Epithelial cell of proximal tubule (primary cell): Measurements from ENCODE around the gene TMEM41B. TPM values are rescaled to one million over a fixed set of nuclear protein-coding genes. Genes with fewer than 3 reads are reported as not detected.

ENCODE experiments used
- DNase-seq: peaks from one replicate; pipeline ENCODE4 v3.0.0-alpha.2; 2011; ENCODE audit warnings: low read depth
- H3K4me3 ChIP-seq: 2 replicates; pipeline ENCODE4 v1.5.1; 2011; ENCODE audit warnings: low read depth, mild to moderate bottlenecking, low read length
- CTCF ChIP-seq: conservative IDR thresholded peaks from 2 replicates; pipeline ENCODE4 v1.5.1; 2012; ENCODE audit warnings: low read depth, mild to moderate bottlenecking, low read length
- total RNA-seq: library from RNA; depleted of rRNA; stranded (reverse); fragments of >200 nt; gene quantifications from 2 replicates; pipeline ENCODE4 v1.2.3, GENCODE V29; 2015

Gene TMEM41B
- total RNA-seq, 1 donor from 2014 or later, result 38.0 TPM

- TF ChIP-seq CTCF, result no peak
- DNase-seq, result no peak
- H3K4me3 ChIP-seq, result no peak overlapping the region
These were observed 12.7 kb downstream of the TMEM41B start for GRCh38 chr11:9301720-9302119.

- no peak for DNase-seq
- TF ChIP-seq CTCF, result no peak
- H3K4me3 ChIP-seq, result no peak overlapping the region
These were observed 20.7 kb downstream of the TMEM41B start for GRCh38 chr11:9293646-9294045.

DNA sequence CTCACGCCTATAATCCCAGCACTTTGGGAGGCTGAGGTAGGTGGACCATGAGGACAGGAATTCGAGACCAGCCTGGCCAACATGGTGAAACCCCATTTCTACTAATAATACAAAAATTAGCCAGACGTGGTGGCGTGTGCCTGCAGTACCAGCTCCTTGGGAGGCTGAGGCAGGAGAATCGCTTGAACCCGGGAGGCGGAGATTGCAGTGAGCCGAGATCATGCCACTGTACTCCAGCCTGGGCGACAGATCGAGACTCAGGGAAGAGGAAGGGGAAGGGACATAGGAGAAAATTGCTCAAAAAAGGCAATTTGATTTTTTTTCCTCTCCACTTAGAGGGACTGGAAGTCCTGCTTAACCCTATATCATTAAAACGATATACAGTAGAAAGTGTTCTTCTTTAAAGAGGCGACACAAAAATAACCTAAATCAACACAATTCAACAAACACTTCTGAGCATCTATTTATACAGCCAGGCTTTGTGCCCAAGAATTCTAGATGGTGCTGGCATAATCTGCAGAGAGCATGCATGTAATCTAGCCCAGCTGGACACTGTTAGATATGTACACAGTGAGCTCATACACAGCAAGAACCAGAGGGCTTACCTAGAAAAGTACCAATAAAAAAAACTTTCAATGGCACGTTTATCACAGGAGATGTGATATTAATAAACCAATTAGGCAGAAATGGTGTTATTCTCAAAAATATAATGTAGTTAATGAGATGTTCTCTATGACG lies 28.4 kb downstream of the TMEM41B start:
- no peak overlapping the region for H3K4me3 ChIP-seq
- TF ChIP-seq CTCF, result no peak
- no peak for DNase-seq

DNA sequence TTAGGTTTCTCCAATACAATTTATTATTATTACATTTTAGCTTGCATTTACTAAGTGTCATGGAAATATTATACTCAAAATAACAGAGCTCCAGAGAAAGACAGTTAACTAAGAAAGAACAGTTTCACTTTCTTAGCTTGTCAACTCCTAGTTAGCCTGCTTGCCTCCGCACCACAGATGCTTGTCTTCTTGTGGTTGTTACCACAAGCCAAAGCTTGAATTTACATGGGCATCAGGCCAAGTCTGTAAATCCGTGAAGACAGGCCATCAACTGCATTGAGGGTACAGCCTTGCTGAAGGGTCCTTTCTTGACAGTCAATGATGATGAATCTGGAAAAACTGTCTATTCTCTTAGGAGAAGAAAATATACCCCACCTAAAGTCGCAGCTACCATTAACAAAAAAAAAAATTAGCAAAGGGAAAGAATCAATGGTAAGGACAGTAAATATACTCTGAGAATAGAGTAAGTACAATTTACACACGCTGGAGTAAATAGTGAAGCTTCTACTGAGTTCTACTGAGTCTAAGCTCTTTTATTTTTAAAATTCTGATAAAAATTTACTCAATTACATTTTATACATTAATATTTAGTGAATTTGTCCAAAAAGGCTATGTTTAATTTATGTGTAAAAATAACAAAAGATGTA lies 33.6 kb downstream of the TMEM41B start:
- DNase-seq, result no peak
- TF ChIP-seq CTCF, result no peak
- no peak overlapping the region for H3K4me3 ChIP-seq

GRCh38 chr11:9277176-9277575 lies 37.2 kb downstream of the TMEM41B start:
- TF ChIP-seq CTCF, result no peak
- no peak for DNase-seq
- no peak overlapping the region for H3K4me3 ChIP-seq

GRCh38 chr11:9276571-9276970 lies 37.8 kb downstream of the TMEM41B start:
- H3K4me3 ChIP-seq, result no peak overlapping the region
- TF ChIP-seq CTCF, result no peak
- DNase-seq, result no peak
